Vagina (tissue), 2 donors: ENCODE data around the gene PRSS21.

ENCODE experiments used
- POLR2A ChIP-seq, 2 donors: fragments of 450-650 bp; IDR thresholded peaks; one replicate each; pipeline ENCODE4 v1.6.1; 2017; ENCODE audit warnings: antibody characterized with exemption in 2 of 2, mild to moderate bottlenecking in 2 of 2, moderate library complexity in 2 of 2
- TF ChIP-seq, protein P1 (sequence below), 3 experiments: fragments of 450-650 bp in 2 of 3; fragments of 200-600 bp in 1 of 3; sonication (generic) in 1 of 3; IDR thresholded peaks; one replicate each; pipeline ENCODE4 v1.5.1; 2017 to 2019; ENCODE audit warnings: antibody characterized with exemption in 3 of 3, mild to moderate bottlenecking in 2 of 3, moderate library complexity in 2 of 3

DNA sequence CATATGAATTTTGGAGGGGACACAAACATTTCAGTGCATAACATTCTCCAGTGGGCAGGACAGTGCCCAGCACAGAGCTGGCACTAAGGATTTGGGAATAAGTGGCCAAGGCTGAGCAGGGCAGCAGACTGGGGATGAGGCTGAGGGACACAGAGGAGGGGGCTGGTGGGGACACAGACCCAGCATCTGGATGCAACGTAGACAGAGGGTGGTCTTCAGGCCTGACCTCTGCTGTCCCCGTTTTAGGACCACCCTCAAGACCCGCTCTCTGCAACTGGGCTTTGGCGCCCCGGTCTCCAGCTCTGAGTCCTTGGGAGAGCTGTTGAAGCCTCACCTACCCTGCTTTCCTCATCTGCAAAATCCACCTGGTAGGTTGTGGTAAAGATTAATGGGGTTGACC lies 26.4 kb upstream of the PRSS21 start:
- TF ChIP-seq POLR2A (IDR thresholded peaks at IDR 0.05): no peak
- TF ChIP-seq, protein P1, sequence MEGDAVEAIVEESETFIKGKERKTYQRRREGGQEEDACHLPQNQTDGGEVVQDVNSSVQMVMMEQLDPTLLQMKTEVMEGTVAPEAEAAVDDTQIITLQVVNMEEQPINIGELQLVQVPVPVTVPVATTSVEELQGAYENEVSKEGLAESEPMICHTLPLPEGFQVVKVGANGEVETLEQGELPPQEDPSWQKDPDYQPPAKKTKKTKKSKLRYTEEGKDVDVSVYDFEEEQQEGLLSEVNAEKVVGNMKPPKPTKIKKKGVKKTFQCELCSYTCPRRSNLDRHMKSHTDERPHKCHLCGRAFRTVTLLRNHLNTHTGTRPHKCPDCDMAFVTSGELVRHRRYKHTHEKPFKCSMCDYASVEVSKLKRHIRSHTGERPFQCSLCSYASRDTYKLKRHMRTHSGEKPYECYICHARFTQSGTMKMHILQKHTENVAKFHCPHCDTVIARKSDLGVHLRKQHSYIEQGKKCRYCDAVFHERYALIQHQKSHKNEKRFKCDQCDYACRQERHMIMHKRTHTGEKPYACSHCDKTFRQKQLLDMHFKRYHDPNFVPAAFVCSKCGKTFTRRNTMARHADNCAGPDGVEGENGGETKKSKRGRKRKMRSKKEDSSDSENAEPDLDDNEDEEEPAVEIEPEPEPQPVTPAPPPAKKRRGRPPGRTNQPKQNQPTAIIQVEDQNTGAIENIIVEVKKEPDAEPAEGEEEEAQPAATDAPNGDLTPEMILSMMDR (IDR thresholded peaks at IDR 0.05): no peak
